Measurements from ENCODE around the gene AGBL1.

Gene AGBL1

DNA sequence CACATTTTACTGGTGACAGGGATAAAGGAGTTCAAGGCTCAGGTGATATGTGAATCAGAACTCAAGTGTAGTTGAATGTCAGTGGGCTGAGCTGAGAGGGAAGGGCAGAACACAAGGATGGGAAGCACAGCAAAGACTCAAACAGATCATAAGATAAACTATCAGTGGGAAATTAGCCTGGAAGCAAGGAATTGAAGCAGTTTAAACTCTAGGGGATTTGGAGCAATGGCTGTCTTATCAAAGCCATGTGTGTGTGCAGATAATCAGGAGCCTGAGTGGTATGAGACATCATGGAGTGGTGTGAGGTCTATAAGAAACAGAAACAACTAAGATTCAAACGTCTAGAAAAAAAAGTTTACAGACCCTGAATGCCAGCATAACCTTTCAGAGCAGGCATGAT lies 634.6 kb downstream of the AGBL1 start:
- DNase-seq (ENCODE audit: low read depth): no peak

DNA sequence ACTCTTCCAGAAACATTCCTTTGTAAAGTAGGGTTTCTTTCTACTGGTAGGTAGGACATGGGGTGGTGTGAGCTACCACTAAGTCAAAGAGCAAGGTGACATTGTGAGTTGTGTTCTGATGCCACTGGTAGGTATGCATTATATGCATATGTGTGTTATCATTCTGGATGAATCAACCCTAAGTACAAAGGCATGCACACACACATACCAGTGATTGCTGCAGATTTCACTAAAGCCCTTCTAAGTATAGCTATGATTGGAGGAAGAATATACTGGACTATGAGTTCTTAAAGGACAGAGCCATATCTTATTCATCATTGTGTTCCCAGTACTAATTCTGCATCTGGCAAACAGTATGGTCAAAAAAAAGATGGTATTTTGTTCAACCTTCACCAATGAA lies 646.0 kb downstream of the AGBL1 start:
- DNase-seq (ENCODE audit: low read depth): no peak

DNA sequence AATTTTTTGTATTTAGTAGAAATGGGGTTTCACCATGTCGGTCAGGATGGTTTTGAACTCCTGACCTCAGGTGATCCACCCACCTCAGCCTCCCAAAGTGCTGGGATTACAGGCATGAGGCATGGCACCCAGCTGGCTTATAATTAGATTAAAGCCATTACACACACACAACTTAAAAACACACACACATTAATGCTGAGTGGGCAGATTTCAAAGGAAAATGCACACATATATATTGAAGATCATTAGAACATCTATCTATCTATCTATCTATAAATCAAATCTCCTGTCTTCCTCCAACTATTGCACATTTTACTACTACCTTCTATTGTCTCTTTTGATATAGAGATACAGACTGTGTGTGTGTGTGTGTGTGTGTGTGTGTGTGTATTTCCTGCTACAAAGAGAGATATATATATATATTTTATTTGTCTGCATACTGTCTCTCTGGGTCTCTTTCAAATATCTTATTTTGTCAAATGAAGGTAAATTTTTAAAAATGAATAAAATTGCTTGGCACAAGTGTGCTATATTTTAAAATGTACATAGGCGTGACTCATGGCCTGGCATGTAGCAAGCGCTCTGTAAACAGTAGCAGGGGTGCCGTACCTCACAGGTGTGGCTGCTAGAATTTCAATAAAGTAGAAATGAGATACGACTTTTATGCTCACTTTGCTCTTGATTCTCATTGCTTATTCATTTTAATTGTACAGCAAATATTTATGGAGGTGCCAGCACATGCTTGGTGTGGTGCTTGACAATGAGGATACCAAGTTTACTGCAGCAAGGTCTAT lies 655.8 kb downstream of the AGBL1 start:
- DNase-seq (ENCODE audit: low read depth): no peak

DNA sequence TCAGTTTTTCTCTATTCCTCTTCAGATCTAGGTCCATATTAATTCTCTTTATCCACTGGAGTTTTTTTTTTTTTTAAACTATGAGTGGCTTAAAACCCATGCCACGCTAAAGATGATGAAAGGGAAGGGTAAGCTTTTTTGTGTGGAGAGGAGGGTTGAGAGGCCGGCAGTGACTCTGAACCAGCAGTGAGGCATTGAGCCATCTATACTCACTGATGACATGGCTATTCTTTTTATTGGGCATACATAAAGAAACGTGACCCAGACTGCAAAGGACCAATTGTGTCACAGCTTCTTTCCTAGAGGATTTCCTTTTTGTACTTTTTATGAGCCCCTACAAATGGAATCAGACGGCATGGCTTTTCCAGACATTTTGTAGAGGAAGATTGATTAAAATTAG lies 662.2 kb downstream of the AGBL1 start:
- DNase-seq (ENCODE audit: low read depth): no peak

DNA sequence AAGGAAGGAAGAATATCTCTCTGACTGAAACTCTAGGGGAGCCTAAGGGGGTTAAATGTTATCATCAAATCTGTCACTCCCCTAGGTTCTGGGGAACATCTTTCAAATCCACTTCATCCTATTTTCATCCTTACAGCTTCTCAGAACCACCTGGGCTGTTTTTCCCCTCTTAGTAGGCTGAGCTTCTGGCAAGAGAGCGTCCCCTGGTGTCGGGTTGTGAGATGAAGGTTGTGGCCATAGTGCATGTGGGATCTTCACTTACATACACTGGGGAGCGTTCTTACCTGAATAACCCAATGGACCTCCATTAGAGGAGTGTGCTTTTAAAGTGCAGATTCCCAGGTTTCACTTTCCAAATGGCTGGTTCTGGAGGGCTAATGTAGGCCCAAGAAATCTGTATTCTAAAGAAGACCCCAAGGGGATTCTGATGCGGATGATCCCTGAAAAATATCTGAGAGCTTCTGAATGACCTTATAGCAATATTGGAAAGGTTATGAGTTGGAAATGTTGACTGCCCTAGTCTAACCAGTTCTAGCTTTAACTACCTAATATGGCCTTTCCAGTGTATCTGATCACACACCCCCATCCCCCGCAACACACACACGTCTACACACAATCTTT lies 663.7 kb downstream of the AGBL1 start:
- peak; percentile 23 for DNase-seq (ENCODE audit: low read depth)

DNA sequence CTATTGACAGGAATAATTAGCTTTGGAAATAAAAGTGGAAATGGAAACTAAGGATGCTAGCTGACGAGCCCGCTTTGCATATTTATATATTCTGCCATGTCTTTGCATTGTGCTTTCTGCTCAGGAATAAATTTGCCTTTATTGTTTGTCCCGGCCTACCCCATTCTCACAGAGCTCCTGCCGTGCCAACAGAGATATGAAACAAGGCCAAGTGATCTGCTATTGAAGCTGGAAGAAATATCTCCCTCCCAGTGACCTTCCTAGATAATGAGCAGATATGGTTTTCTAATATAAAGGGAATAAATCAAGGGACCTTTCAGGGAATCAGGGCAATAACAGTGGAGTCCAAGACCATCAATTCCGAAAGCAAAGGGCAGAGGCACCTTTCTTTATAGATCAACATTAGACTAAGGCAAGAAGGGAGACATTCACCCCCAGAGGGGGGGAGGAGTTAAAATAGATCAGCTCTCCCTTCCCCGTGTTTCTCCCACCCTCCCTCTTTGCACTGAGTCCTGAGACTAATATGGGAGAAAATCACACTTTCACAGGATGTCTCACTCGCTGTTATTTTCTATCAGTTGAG lies 664.6 kb downstream of the AGBL1 start:
- DNase-seq (ENCODE audit: low read depth): no peak

DNA sequence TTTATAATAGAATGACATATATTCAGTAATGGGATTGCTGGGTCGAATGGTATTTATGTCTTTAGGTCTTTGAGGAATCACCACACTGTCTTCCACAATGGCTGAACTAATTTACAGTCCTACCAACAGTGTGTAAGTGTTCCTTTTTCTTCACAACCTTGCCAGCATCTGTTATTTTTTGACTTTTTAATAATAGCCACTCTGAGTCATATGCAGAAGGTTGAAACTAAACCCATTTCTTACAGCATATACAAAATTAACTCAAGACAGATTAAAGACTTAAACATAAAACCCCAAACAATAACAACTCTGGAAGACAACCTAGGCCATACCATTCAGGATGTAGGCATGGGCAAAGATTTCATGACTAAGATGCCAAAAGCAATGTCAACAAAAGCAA lies 671.4 kb downstream of the AGBL1 start:
- no peak for DNase-seq (ENCODE audit: low read depth)

DNA sequence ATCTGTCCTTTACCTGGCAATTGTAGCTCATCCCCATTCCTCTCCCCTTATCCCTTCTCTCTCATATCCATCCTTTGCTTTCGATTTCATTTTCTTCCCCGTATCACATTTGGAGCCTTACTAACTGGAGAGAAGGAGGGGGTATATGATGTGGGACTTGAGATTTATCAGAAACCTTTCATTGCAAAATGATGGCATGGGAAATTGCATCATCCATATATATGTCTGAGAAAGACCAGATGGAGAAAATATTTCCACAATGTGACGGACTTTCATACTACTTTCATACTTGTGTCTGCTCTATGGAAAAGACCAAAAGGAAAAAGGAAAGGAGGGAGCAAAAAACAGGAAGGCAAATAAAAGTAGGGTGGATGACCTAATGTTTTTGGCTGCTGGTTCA lies 675.2 kb downstream of the AGBL1 start:
- DNase-seq (ENCODE audit: low read depth): no peak

DNA sequence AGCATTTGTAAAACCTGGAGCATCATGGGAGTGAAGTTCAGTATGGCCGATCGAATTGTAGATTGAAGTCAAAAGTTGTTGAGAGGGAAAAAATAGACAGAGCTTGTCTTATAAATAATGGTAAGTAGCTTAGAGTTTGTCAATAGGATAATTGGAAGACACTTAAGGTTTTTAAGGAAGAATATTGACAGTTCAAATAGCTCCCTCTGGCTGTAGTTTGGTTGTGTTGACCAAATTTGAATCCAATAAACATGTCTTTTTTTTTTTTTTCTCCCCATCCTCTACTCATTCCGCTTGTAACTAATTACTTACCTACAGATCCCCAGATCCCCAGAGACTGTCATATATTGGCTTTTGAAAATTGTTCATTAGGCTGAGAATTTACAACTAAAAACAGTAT lies 677.0 kb downstream of the AGBL1 start:
- DNase-seq (ENCODE audit: low read depth): no peak

DNA sequence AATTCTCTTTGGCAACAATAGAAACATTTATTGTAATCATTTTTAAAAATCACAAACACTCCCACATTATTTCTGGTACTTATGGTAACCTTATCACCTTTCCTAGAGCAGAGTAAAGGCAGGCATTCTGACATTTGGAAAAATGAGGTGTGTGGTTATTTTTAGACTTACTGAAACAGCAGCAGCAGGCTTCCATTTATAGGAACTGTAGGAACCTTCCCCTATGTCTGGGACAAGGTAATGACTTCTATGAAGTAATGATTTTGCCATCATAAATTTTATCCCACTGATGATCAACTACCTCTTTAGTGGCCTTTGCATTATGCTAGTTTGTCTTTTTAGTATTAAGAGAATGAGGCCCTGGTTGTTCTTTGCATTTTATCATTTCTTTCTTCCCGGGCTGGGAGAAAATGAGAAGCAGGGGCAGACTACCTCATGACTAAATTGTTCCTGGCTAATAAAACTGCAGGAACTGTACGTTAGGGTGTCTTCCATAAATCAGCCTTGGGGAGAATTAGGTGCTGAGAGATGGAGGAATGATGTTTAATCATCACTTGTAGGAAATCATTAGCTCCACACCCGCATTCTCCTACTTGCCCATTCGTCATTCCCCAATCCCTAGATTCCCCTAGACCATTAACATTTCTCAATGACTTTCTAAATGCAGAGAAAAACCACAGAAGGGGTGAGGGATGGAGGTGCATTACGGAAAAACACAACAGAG lies 680.3 kb downstream of the AGBL1 start:
- no peak for DNase-seq (ENCODE audit: low read depth)

DNA sequence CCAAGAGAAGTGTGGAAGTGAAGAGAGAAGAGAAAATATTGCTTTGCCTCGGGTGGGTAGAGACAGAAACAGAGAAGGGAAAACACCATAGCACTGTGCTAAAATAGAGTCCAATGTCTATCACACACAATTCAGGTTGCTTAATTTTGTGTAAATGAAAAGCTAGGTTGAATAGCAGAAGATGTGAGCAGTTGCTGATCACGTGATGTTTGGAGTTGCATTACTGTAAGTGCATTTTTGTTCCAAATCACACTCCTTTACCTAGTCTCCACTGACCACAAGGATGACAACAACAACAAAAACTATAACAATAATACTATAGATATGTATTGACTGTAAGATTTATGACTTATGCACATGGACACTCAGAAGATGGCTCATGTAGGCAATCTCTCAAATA lies 683.2 kb downstream of the AGBL1 start:
- DNase-seq (ENCODE audit: low read depth): no peak

DNA sequence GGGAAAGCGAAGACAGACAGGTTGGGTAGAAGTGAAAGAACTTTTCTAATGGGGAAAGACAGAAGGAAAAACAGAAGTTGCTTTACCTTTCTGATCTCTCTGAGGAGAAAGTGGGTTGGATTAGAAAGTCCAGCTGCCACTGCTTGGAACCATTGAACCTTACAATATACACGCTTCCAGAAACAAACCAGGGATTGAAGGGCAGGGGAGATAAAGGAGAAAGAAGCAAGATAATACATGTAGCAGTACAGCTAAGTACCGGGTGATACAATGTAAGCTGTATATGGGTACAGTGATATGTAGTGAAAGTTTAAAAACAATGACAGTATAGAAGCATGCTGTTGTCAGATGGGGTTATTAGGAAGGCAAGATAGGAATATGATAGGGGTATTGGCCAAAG lies 684.4 kb downstream of the AGBL1 start:
- DNase-seq (ENCODE audit: low read depth): no peak

DNA sequence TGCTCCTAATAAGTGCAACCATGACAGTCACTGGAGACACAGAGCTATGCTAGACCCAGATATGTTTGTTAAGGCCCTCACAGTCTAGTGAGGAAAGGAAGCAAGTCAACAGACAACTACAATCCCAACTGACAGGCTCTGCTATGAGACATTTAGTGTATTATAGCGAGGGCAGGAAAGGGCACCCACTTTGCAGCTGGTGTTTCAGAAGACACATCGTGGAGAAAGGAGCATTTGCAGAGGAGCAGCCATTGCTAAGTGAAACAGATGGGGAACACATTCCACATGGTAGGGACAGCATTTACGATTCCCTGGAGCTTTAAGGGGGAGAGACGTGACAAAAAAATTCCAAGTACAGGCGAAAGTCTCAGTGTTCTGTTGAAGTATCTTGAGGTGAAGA lies 685.6 kb downstream of the AGBL1 start:
- no peak for DNase-seq (ENCODE audit: low read depth)

DNA sequence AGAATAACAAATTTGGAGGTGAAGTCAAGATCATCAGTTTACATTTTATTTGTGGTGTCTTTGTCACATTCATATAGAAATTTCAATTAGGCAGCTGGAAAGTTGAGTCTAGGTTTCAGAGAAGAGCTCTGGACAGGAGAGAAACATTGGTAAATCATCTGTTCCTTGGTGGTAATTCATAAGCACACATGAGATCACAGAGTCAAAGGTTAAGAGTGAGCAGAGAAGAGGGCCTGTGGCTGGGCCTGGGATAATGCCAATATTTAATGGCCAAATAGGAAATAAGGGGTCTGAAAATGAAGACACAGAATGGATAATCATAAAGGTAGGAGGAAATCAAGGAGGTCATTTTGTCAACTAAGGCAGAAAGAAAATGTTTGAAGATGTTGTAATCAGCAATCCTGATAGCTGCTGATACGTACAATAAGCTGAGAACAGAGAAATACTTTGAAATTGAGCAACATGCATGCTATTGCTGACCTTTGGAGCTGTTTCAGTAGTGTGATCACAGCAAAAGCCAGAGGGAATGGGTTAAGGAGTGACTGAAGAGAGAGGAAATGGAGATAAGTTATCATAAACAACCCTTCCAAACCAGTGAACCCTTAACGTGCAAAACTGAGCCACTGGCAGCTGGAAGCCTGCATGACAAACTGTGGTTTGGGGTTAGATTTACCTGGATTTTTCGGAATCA lies 692.8 kb downstream of the AGBL1 start:
- no peak for DNase-seq (ENCODE audit: low read depth)

DNA sequence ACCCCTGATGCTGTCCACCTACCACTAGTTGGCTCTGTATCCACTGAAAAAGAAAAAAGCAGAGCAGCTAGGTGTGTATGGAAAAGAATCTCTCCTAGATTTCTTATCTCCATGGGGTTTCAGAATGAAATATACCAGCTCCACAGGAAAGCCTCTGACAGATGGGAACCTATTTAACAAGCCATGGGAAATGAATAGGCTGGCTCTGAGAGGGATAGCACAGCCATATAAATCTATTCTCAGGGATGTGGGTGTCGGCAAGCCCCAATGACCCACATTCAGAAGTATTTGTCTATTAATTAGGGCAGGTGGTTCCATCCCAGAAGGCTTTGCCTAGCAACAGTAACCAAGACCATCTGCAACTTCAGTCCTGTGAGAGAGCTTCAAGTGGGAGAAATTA lies 694.1 kb downstream of the AGBL1 start:
- DNase-seq (ENCODE audit: low read depth): no peak

DNA sequence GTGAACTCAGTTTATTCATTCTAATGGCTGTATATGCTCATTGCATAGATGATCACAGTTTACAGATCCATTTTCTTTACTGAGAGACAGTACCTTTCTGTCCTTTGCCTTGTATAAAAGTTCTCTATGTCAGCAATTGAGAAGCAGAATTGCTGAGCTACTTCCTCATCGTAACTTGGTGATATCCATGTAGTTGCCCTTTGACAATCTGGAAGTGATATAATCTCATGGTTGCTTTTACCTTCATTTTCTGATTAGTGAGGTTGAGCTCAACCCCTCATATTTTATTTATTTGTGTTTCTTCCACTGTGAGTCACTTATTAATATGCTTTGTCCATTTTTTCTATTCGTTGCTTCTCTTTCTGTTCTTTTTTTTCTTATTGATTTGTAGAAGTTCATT lies 696.5 kb downstream of the AGBL1 start:
- no peak for DNase-seq (ENCODE audit: low read depth)

DNA sequence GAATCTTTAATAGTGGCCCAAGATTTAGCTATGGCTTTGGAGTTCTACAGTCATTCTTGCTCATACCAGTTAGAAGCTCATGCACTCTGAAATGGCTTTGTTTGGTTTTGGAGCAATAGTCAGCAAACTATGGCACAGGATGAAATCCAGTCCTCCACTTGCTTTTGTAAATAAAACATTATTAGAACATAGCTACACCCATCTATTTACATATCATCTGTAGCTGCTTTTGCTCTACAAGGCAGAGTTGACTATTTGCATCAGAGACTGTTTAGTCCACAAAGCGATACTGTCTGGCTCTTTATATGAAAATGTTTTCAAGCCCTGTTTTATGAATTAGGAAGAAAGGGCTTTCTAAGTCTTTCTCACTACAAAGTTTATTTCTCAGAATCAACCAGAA lies 716.9 kb downstream of the AGBL1 start:
- no peak for DNase-seq (ENCODE audit: low read depth)

DNA sequence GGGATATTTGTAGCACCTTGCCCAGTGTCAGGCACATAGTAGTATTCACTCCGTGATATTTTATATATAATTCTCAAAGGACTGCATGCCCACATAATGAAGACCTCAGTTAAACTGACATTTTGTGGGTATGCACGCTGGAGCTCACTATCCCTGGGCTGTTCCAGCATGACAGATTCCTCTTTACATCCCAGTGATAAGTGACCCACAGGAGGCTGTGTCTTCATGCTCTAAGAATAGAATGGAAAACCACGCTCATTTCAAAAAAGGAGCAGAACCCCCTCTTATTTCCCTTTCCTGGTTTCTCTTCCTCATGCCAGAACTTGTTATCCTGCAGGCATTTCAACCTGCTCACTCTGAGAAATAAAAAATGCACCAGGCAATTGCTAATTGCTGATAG lies 717.5 kb downstream of the AGBL1 start:
- no peak for DNase-seq (ENCODE audit: low read depth)

DNA sequence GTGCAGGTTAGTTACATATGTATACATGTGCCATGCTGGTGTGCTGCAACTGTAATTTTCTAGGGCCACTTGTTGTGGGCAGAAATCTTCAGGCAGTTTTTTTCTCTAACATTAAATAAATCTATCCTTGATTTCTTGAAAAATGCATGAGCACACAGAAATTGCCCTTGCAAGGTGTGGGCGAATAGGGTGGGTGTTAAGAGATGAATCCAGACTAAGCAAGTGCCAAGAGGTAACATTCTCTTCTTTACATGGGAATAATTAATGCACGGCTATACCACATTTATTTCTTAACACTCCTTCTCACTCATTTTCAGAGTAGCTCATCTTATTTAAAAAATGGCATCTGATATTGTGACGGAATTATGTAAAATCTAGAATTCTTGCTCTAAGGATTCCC lies 719.6 kb downstream of the AGBL1 start:
- DNase-seq (ENCODE audit: low read depth): no peak

DNA sequence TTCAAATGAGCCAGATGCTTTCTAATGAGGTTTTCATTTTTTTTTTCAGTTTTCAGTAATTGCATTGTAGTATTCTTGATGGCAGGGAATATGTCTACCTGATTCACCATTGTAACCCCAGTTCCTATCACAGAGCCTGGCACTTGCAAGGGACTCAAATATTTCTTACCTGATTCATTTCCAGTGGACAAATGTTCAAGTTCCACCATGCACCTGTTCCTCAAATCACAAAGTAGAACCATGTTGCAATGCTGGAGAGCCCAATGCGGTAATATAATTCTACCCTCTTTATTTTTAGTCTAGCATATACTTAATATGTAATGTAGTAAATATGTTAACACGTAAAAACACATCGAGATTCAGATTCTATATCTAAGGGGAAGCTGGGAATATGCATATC lies 722.6 kb downstream of the AGBL1 start:
- DNase-seq (ENCODE audit: low read depth): no peak

DNA sequence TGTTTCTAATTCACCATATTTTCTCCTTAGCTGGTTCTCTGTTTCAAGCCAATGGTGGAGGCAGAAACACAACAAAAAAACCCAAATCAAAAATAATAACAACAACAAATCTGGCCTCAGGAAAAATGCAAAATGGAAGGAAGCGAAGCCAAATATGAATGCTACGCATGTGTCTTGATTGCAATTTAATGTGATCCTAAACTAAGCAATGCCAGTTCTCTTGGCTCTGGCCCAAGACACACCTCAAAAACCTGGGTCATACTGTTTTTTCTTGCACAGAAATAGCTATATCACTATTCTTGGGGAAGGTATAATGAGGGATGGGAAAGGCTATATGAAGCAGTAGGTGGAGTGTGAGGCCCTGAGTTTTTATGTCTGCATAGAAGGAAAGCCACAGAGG lies 724.7 kb downstream of the AGBL1 start:
- DNase-seq (ENCODE audit: low read depth): no peak

DNA sequence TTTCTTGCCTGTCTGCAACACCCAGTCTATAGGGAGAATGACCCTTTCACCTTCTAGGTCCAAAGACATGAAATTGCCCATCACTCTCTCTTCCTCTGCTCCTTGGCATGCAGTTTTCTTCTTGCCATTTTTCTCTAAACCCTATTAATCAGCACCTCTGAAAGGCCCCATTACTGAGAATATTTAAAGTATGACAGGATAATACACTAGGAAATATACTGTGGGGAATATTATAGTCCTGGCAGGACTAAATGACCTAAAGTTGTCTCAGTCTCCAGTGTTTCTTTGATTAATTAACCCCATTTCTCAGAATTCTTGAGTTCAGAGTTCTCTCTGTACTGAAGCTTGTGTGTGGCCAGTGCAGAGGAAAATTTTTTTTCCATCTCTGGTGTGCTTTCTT lies 730.7 kb downstream of the AGBL1 start:
- no peak for DNase-seq (ENCODE audit: low read depth)

Measured in activated T-helper 9 cell treated with anti-CD3 and anti-CD28 coated beads, Interleukin-2, amount 50 U/mL, for 16 hours (primary cell).